ENCODE data around the gene CLTA.
A peak's percentile ranks its signal among the peaks of the same experiment; 100 is the strongest.
"Not testable (repeated sequence)": the region's sequence is repeated elsewhere in the genome, so short reads cannot be mapped to it uniquely, and the experiment has no call there.

The CLTA gene

GRCh38 chr9:36158122-36158521 lies 32.6 kb upstream of the CLTA start:
- no peak for DNase-seq (ENCODE audit: extremely low read depth in 1 of 2, low read depth in 1 of 2)

GRCh38 chr9:36158917-36159316 lies 31.8 kb upstream of the CLTA start:
- no peak for DNase-seq (ENCODE audit: extremely low read depth in 1 of 2, low read depth in 1 of 2)

- not testable (repeated sequence) for DNase-seq (ENCODE audit: extremely low read depth in 1 of 2, low read depth in 1 of 2)
These were observed 31.2 kb upstream of the CLTA start for GRCh38 chr9:36159509-36159908.

- not testable (repeated sequence) for DNase-seq (ENCODE audit: extremely low read depth in 1 of 2, low read depth in 1 of 2)
These were observed 30.6 kb upstream of the CLTA start for GRCh38 chr9:36160126-36160525.

DNA sequence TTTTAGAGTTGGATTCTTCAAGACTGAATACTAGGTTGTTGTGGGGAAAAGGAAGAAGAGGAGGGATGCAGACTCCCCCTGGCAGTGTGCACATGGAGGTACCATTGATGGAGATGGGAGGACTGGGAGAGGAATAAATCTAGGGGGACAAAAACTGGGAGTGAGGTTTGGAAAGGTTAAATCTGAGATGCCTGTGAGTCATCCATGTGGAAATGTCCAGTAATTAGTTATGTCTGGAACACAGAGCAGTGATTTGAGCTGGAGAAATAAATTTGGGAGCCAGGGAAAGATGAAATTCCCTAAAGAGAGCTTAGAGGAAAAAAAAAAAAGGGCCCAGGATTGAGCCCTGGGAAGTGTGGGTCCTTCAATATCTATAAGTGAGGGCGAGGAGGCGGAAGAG lies 29.5 kb upstream of the CLTA start:
- no peak for DNase-seq (ENCODE audit: extremely low read depth in 1 of 2, low read depth in 1 of 2)

GRCh38 chr9:36162211-36162738 lies 28.4 kb upstream of the CLTA start:
- no peak for DNase-seq (ENCODE audit: extremely low read depth in 1 of 2, low read depth in 1 of 2)

DNA sequence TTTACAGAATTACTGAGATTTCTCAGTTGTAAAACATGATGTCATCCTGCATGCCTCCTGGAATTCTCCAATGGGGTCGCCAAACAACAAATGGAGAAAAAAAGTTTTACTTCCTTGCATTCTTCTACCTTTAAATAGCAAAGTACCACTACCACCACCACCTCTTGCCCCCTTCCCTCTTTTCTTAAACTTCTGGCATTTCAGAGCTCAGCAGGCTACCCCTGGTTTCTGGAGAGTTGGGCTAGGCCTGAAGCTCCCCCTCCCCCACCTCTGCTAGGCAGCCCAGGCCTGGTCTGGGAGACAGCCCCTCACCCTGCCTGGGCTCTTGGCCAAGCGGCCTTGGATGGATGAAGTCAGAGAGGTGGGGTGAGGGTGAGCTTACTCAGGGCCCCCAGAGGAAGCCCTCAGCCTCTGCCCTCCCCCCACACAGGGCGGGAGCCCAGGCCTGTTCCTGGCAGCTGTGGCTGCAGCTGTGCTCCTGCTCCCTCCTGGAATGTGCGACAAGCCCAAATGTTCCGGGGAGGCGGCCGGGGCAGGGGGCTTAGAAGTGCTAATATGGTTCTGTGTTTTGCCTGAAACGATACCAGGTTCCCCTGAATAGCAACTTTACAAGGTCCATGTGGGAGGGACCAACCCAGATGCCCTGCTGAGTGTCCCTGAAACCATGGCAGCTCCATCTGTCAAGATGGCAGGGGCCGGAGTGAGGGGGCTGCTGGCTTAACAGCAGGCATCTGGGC lies 27.5 kb upstream of the CLTA start:
- no peak for DNase-seq (ENCODE audit: extremely low read depth in 1 of 2, low read depth in 1 of 2)

- no peak for DNase-seq (ENCODE audit: extremely low read depth in 1 of 2, low read depth in 1 of 2)
These were observed 26.9 kb upstream of the CLTA start for GRCh38 chr9:36163786-36164170.

- no peak for DNase-seq (ENCODE audit: extremely low read depth in 1 of 2, low read depth in 1 of 2)
These were observed 26.3 kb upstream of the CLTA start for GRCh38 chr9:36164372-36164771.

DNA sequence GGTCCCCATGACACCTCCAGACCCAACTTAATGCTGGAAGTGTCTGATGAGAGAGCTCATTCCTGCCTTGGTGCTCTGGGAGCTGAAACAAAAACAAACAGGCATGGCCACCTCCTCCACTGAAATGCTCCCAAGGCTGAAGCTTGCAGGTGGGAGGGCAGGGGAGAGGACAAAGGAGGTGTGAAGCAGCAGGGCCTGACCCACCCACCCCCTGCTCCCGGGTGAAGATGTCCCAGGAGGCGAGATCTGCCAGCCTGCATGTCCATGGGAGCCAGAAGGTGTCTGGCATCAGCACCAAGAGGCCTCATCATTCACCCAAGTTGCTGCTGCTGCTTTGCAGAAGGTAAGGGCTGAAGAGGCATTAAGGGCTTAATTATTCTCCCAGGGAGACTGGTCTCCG lies 25.7 kb upstream of the CLTA start:
- DNase-seq (ENCODE audit: extremely low read depth in 1 of 2, low read depth in 1 of 2), result no peak

GRCh38 chr9:36165826-36166167 lies 24.9 kb upstream of the CLTA start:
- no peak for DNase-seq (ENCODE audit: extremely low read depth in 1 of 2, low read depth in 1 of 2)

DNA sequence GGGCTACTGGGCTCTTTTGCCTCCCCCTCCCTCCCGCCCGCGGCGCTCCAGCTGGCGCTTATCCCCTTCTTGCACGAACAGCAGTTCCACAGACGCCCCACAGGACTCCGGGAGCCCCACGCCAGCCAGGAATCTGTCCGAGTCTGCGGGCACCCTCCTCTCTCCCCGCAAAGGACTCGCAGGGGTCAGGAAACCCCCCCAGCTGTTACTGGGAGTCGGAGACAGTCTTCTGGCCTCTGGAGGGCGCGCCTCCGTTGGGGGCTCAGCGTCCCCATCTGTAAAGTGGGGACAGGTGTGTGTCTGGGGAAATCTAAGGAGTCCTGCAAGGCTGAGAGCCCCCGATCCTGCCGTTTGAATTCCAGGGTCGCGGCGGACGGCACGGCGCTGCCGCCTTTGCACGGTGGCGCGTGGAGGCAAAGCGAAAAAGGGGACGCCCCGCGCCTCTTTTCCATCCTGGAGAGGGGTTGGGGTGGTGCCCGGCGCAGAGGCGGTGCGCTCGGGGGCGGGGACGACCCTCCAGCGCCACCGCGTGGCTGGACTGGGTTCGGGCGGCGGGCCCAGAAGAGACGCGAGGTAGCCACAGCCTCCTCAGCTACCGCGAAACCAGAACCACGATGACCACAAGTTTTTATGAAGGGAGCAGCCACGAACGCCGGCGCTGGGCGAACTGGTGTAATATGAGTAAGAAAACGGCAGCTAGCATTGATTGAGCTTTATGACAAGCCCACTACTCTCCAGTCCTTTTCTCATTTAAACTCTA lies 24.4 kb upstream of the CLTA start:
- peak; percentile 66 for DNase-seq (ENCODE audit: extremely low read depth in 1 of 2, low read depth in 1 of 2)

DNA sequence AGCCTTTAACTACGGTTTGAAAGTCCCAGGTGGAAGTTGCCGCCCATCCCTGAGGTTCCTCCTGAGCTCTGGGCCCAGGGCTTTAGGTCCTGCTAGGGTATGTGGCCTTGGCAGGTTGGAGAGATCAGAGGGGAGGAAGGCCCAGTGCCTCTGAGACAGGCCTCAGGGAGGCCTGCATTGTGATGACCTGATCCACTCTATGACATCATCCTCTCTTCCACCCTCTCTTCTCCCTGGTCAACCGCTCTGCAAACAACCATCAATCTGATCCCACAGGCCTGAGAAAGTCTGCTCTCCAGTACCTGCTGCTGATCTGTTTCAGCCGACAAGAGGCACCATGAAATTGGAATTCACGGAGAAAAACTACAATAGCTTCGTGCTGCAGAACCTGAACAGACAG lies 21.6 kb upstream of the CLTA start, which contains the start of gene CCIN:
CCIN (plus strand) TSS at position 223 of the 400 bp plus-strand sequence; CDS start at position 338, 115 bp downstream.
- DNase-seq (ENCODE audit: extremely low read depth in 1 of 2, low read depth in 1 of 2), result no peak

- DNase-seq (ENCODE audit: extremely low read depth in 1 of 2, low read depth in 1 of 2), result no peak
These were observed 21.0 kb upstream of the CLTA start for GRCh38 chr9:36169708-36170107.

DNA sequence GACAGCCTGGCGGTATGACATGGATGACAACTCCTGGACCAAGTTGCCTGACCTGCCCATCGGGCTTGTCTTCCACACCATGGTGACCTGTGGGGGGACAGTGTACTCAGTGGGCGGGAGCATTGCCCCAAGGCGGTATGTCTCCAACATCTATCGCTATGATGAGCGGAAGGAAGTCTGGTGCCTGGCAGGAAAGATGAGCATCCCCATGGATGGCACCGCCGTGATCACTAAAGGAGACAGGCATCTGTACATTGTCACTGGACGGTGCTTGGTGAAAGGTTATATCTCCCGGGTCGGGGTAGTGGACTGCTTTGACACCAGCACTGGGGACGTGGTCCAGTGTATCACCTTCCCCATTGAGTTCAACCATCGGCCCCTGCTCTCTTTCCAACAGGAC lies 20.2 kb upstream of the CLTA start:
- DNase-seq (ENCODE audit: extremely low read depth in 1 of 2, low read depth in 1 of 2), result no peak

DNA sequence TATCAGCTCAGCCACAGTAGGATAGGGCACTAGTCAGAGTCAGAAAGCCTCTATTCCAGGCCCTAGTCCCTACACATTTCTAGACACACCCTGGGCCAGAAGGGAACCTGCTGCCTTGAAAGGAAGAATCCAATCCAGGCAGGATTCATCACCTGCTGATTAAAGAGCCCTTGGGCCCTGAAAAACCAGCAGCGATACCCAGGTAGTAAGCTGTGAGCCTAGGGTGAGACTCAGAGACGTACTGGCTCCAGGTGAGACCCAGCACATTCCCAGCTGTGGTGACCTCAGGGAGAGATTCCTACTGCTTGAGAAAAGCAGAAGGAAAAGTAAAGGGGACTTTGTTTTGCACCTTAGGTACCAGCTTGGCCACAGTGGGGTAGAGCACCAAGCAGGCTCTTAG lies 16.9 kb upstream of the CLTA start:
- DNase-seq (ENCODE audit: extremely low read depth in 1 of 2, low read depth in 1 of 2), result no peak

GRCh38 chr9:36174271-36174670 lies 16.4 kb upstream of the CLTA start:
- no peak for DNase-seq (ENCODE audit: extremely low read depth in 1 of 2, low read depth in 1 of 2)

GRCh38 chr9:36174731-36175130 lies 16.0 kb upstream of the CLTA start:
- DNase-seq (ENCODE audit: extremely low read depth in 1 of 2, low read depth in 1 of 2), result no peak

DNA sequence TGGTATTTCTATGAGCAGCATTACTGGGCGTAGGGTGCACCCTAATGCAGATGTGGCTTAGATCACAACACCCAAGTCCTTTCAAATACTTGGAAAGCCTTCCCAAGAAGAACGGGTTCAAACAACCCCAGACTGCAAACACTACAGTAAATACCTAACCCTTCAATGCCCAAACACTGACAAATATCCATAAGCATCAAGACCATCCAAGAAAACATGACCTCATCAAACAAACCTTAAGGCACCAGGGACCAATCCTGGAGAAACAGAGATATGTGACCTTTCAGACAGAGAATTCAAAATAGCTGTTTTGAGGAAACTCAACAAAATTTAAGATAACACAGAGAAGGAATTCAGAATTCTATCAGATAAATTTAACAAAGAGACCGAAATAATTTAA lies 15.5 kb upstream of the CLTA start:
- DNase-seq (ENCODE audit: extremely low read depth in 1 of 2, low read depth in 1 of 2), result not testable (repeated sequence)

DNA sequence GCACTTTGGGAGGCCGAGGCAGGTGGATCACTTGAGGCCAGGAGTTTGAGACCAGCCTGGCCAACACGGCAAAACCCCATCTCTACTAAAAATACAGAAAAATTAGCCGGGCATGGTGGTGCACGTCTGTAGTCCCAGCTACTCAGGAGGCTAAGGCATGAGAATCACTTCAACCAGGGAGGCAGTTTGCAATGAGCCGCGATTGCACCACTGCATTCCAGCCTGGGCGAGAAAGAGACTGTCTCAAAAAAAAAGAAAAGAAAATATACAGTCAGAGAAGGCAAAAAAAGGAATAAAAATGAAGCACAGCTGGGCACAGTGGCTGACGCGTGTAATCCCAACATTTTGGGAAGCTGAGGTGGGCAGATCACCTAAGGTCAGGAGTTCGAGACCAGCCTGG lies 14.2 kb upstream of the CLTA start:
- DNase-seq (ENCODE audit: extremely low read depth in 1 of 2, low read depth in 1 of 2), result not testable (repeated sequence)

DNA sequence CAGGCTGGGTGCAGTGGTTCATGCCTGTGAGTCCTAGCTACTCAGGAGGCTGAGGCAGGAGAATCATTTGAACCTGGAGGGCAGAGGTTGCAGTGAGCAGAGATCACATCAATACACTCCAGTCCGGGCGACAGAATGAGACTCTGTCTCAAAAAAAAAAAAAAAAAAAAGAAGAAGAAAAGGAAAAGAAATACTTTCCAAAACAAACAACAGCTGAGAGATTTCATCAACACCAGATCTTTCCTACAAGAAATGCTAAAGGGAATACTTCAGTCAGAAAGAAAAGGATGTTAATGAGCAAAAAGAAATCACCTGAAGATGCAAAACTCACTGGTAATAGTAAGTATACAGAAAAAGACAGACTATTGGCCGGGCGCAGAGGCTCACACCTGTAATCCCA lies 13.2 kb upstream of the CLTA start:
- DNase-seq (ENCODE audit: extremely low read depth in 1 of 2, low read depth in 1 of 2), result no peak

- DNase-seq (ENCODE audit: extremely low read depth in 1 of 2, low read depth in 1 of 2), result not testable (repeated sequence)
These were observed 10.5 kb upstream of the CLTA start for GRCh38 chr9:36180243-36180642.
